A673 (cell line): ENCODE measurements around the gene ARPIN.

Experiments
- CTCF ChIP-seq: fragments of 300-800, 200-600 bp; sonication (generic); conservative IDR thresholded peaks from 2 replicates; pipeline ENCODE4 v1.5.1; 2017; ENCODE audit warnings: low read depth, mild to moderate bottlenecking, antibody characterized with exemption, low read length, moderate library complexity, mixed read lengths
- EZH2 ChIP-seq: fragments of 200-600 bp; sonication (generic); IDR thresholded peaks from 2 replicates; pipeline ENCODE4 v1.6.1; 2017; ENCODE audit warnings: borderline replicate concordance, low read depth, mild to moderate bottlenecking, mixed read lengths, antibody characterized with exemption, low read length; ENCODE audit not compliant: poor library complexity, severe bottlenecking

- TF ChIP-seq CTCF, result no peak
- TF ChIP-seq EZH2, result no peak
These were observed 42.7 kb downstream of the ARPIN start for GRCh38 chr15:89870006-89870405.
